Hematopoietic multipotent progenitor cell treated with erythropoietin and hydrocortisone succinate and interleukin-3 and kit ligand, for 15 days (in vitro differentiated cells): ENCODE data around the gene ZCRB1.
A peak's percentile ranks its signal among the peaks of the same experiment; 100 is the strongest.

Source experiments
- DNase-seq: peaks from one replicate; pipeline ENCODE4 v3.0.0-alpha.2; 2015; ENCODE audit warnings: low spot score

ZCRB1 gene

DNA sequence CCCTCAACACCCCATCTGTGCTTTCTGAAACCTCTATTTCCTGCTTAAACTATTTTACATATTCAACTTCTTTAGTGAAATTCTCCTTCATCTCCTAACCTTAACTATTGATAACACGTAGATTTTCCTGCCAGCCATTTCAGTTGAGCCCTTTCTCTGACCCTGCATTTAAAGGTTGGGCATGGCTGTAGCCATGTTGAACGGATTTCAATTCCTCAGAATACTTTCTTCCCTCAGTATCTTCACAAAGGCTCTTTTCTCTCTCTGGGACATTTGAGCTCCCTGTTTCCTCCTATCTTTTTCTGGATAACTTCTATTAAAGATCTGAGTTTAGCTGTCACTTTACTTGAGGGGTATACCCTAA lies 1.3 kb upstream of the ZCRB1 start:
- DNase-seq = no peak

DNA sequence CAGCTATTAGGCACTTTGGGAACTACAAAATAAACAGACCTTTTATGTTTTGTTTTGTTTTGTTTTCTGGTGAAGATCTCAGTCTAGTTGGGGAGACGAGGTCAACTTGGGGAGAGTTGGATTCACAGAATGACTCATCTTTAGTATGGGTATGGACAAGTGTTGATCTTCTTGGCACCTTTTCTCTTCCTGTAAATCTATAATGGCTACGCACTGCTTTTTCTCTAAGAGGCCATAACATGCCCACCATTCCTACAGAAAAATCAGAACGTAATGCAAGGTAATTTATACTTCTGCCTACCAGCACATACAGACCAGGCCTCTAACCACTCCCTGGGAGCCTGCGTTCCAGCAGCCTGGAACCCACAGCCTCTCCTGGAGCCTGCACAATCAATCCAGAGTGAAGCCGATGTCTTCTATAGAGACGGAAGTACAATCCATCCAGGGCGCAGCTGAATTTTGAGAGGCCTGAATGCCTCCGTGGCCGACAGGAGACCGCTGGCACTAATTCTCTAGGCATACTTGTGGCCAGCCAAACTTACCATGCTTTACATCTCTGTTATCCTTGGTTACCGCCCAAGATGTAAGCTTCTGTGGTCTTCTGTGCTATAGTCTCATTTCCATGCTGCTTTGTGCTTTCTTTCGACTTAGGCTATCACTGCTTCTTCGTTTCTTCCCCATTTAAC lies 790 bp upstream of the ZCRB1 start:
- peak; percentile 29 for DNase-seq

DNA sequence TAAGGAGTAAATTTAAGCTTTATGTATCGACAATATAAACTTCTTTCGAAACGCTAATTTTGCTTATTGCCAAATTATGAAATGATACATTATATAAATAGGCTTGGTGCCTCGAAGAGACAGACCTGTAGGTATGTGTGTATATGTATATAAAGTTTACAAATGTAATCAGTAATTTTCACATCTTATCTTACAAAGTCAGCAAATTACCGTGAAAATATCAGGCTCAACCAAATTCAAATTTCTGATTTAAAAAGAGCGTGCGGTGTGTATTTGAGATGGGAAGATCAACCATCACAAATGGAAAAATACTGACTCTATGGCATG lies 605 bp downstream of the ZCRB1 start:
- DNase-seq = no peak

DNA sequence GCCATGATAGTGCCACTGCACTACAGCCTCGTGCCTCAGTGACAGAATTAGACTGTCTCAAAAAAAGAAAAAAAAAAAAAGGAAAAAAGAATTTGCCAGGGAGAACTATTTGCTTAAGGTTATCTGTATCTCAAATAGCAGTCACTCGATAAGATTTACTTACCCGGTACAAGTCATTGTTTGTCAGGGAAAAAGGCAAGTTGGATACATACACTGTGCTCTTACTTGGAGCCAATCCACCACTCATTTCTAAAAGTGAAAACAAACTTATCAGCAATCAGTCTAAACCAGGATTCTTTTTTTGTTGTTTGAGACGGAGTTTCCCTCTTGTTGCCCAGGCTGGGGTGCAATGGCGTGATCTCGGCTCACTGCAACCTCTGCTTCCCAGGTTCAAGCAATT lies 2.0 kb downstream of the ZCRB1 start:
- DNase-seq = no peak

DNA sequence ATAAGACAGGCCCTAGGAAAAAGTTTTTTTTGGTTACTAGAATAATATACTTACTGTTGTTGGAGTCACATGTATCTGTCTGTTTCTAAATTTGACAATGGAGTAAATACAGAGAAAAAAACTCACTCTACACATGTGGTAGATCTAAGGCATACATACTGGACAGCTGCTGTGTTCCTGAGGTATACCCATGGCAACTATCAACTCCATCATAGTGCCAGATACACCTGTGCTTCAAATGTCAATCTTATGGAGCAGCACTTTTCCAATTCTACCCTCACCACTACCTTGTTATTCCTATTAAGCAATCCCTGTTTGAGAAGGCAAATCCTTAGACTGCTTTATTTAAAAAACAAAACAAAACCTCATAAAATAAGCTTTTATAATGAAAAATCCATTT lies 3.3 kb downstream of the ZCRB1 start:
- DNase-seq = no peak

DNA sequence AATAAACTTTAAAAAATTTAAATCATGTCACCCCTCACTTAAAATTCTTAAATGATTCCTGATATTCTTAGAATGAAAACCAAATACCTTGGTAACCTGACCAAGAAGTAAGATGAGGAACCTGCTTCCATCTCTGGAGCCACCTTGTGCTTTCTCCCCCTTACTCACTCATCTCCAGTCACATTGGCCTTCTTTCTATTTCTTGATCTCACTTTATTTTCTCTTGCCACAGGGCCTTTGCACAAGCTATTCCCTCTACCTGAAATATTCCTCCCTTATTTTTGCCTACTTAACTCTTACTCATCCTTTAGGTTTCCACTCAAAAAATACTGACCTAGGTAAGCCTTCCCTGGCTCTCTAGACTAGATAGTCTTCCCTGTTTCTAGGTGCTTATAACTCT lies 5.1 kb downstream of the ZCRB1 start:
- DNase-seq = no peak

DNA sequence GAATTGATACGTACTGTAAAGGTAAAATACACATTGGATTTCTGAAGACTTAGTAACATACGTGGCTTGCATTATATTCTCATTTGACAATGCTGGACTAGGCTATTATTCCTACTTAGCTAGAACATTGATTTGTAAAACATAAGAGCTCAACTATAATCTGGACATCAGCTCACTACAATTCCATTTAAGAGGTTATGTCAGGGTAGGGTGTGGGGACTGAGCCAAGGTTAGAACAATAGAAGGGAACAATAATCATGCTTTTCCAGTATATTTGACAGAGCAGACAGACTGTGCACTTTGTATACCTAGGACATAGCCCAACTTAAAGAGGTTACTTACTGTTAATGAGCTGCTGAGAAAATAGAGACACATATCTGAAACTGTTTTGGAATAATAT lies 10.8 kb downstream of the ZCRB1 start:
- DNase-seq = no peak

DNA sequence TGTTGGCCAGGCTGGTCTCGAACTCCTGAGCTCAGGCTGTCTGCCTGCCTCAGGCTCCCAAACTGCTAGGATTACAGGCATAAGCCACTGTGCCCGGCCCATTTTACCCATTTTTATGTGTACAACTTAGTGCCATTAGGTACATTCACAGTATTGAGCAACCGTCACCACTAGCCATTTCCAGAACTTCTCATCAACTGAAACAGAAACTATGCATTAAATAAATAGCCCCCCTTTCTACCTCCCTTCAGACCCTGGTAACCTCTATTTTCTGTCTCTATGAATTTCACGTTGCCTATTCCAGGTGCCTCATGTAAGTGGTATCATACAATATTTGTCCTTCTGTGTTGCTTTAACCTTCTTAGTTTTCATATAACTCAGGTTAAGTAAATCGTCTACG lies 15.9 kb downstream of the ZCRB1 start:
- DNase-seq = no peak

DNA sequence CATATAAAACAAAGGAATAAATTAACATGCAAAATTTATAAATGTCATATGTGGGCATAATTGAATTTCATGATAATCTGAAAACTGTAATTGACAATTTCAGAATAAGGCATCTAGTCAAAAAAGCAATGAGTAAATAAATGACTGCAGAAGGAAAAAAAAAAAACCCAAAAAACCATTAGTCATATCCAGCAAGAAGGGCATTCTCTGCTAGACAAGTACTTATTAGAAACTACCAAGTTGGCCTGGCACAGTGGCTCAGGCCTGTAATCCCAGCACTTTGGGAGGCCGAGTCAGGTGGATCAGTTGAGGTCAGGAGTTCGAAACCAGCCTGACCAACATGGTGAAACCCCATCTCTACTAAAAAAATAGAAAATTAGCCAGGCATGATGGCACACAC lies 17.5 kb downstream of the ZCRB1 start:
- no peak for DNase-seq

DNA sequence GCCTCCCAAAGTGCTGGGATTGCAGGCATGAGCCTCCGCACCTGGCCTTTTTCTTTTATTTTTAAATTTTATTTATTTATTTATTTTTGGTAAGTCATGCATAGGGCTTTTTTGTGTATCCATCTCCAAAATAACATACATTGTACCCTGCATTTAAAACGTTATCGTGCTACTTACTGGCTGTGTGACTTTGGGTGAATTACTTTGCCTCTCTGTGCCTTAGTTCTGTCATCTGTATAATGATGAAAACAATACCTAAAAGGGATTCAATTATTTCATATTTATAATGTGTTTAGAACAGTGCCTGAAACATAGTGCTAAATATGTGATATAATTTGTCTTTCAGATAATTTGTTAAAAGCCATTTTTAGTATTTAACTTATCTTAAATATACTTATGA lies 19.6 kb downstream of the ZCRB1 start:
- no peak for DNase-seq

DNA sequence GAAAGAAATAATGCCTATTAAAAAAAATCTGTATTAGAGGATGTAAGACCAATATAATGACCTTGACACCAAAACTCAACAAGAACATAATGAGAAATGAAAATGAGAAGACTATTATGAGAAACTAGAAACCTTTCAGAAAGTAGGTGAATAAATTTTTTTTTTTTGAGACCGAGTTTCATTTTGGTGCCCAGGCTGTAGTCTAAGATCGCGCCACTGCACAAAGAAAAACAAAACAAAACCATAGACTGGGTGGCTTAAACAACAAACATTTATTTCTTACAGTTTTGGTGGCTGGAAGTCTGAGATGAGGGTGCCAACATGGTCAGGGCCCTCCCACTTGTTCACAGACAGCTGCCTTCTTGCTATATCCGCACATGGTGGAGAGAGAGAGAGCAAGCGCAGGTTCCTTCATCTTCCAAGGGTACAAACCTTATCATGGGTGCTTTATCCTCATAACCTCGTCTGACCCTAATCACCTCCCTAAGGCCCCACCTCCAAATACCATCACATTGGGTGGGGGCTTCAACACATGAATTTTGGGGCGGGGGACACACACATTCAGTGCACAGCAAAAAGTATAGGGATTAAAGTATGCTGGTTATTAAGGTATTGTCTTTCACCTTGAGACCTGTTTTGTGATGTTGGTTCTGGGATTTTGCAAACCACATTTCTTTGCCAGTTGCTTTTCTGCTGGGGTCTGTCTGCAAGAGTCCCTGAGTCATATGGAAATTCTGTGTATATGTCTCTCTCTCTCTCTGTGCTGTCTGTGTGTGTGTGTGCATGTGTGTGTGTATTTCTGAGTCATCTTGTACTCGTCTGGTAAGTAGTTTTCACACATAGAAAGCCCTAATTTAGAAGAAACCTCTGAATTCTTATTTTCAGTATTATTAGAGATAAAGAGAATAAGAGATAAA lies 26.2 kb downstream of the ZCRB1 start:
- no peak for DNase-seq

DNA sequence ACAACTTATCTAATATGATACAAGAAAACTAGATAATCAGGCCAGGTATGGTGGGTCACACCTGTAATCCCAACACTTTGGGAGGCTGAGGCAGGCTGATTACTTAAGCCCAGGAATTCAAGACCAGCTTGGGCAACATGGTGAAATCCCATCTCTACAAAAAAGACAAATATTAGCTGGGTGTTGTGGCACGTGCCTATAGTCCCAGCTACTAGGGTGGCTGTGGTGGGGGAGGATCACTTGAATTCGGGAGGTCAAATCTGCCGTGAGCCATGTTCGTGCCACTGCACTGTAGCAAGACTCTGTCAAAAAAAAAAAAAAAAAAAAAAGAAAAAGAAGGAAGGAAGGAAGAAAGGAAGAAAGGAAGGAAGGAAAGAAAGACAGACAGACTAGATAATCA lies 27.0 kb downstream of the ZCRB1 start:
- DNase-seq = no peak

DNA sequence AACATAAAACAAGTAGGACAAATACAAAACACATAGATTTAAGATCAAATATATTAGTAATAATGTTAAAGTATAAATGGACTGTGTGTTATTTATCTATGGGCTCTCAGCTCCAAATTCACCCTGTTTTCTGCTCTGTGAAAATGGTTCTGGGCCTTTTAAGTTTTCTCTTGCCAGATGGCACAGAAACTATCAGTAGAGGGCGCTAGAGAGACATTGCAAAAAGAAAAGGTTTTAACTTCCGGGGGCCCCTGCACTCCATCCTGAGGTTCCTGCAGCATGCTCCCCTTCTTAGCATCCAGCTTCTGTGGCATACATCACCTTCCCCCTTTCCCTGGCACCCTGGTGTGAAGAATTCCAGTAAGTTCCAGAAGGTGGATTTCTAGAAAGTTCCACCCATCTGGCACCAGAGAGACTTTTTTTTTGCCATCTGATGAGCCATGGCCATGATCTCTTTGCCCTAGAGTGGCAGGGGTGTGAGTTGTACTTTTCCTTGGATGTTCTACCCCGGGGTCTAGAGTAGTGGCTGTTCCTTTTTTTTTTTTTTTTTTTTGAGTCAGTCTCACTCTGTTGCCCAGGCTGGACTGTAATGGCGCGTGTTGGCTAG lies 29.3 kb downstream of the ZCRB1 start:
- peak; percentile 76 for DNase-seq

DNA sequence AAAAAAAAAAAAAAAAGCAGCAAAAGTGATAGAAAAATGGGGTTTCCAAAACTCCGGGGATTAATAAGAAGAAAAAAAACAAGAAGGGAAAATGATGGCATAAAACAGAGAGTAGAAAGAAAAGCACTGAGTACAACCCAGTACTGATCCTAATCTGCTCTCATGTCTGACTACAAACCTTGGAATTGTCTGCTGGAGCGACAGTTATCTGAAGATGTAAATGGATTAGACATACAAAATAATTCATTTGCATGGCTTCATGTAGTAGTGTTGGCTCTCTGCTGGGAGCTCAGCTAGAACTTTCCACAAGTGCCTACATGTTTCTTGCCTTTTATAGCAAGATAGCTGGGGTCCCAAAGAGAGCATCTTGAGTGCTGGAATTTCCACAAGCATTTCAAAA lies 34.2 kb downstream of the ZCRB1 start:
- no peak for DNase-seq

DNA sequence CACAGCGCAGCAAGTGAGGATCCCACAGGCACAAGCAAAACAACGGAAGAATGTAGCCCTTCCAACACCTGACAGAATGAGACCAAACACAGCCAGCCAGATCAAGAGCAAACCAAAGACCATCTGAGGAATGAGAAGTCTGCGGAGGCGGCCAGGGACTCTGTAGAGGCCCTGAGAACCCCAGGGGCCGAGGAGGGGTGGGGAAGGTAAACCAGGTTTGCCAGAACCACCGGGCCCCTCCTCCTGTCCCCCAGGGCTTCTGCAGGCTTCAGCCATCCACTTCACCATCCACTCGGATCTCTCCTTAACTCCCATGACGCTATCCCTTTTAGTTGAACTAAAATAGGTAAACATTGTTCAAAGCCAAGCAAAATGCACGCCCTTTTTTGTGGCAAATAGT lies 37.4 kb downstream of the ZCRB1 start:
- DNase-seq = no peak

DNA sequence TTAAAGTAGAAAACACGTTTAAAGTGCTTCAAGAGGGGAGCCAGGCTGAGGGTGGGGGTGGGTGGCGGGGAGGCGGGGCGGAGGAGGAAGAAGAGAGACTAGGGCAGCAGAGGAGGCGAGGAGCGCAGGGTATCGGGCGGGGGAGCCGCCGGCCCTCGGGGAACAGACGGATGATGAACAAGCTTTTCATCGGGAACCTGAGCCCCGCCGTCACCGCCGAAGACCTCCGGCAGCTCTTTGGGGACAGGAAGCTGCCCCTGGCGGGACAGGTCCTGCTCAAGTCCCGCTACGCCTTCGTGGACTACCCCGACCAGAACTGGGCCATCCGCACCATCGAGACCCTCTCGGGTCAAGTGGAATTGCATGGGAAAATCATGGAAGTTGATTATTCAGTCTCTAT lies 39.2 kb downstream of the ZCRB1 start:
- no peak for DNase-seq

DNA sequence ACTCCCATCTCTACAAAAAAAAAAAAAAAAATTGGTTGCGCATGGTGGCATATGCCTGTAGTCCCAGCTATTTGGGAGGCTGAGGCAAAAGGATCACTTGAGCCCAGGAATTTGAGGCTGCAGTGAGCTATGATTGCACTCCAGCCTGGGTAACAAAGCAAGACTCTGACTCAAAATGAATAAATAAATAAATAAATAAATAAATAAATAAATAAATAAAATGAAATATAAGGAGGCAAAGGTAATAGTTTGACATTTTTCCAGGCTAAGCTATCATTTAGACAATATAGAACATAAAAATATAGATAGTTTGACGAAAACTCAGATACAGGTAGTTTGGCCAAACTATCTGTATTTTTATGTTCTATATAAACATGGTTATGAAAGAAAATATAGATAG lies 40.5 kb downstream of the ZCRB1 start:
- no peak for DNase-seq

DNA sequence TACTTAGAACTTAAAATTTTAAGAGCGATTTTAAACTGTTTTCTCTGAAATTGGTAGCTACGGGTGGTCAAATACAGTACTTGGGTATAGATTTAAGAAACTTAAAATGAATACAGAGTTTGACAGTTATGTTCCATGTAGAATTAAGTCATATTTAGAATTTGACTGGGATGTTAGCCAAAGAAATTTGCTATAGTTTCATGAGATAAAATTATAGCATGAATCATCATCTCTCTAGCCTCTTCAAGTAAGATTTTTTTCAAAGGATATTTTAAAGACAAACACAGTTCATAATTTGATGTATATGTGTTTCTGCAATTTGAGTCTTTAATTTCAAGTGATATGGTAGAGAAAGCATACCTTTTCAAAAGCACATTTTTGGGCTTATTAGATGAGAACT lies 41.0 kb downstream of the ZCRB1 start:
- DNase-seq = no peak

DNA sequence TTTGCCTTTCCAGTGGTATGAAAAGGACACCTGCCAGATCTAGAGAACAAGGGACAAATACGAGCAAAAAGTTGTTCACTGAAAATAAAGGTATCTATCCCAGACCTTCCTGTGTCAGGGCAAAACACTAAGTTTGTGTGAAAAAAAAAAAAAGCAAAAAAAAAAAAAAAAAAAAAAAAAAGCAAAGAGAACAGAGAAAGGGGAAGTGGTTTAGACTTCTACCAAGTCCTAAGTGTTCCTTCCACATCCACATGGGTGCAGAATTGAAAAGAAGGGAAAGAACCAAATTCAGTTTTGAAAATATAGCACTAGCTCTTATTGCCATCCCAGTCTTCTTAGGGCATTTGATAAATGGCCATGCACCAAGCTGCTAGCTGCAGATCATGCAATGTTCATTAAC lies 41.7 kb downstream of the ZCRB1 start:
- DNase-seq = no peak

DNA sequence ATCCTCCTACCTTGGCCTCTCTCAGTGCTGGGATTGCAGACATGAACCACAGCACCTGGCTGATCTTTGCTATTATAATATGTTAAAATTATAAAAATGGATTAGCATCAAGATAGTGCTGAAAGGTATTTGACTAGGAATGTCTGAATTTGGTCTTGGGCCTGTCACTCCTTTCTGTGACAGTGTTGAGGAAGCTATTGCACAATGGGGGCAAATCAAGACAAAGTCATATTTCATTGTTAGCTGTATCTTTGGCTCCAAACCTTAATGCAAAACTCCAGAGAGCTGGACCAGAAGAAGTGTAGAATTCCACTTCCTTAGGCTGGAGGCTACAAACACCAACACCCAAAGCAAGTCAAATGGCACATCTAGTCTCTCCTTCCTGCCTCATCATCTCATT lies 42.2 kb downstream of the ZCRB1 start:
- DNase-seq = no peak

DNA sequence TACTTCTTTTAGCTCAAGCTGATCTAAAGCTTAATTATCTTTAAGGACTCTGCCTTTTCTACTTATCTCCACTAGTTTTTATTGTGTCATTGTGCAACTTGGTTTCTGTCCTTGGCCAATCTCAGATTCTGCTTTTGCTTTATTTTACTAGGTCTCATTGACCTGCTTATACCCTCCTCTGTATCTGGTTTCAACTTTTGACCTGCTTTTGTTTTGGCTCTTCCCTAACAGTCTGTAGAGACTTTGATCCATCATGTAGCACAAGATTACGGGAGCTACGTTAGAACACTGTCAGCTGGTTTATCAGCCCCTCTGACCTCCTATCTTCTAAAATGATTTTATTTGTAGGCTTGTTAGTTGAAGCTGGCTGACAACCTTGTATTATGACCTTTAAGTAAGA lies 43.6 kb downstream of the ZCRB1 start:
- no peak for DNase-seq

DNA sequence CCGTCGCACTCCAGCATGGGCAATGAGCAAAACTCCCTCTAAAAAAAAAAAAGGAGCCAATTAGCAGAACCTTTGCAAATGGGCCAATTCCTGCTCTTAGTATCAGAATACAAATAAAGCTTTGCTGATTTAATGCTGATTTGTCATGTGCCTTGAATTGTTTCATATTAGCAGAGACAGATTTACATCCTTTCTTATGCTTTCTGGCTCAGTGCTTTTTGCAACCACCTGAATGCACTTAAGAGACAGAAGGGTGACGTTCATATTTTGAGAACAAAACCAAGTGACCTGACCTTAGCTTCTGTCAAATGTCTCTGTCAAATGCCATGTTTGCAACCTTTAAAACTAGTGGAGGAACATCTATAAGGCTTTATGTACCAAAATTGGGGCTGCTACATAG lies 44.0 kb downstream of the ZCRB1 start:
- no peak for DNase-seq

DNA sequence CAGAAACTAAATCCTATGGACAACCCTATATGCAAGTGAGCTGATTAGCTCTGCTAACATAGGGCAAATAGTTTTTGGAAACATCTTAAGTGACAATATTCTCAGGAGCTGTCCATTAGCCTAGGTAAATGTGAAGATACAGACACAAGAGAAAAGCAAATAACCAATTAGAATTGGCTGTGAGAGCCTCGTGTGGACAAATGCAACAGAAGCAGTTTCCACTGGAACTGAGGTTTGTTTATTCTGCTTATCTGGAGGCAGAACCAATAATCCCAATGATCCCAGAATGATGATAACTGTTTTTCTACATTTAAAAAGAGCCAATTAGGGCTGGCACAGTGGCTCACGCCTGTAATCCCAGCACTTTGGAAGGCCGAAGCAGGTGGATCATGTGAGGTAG lies 44.6 kb downstream of the ZCRB1 start:
- no peak for DNase-seq

DNA sequence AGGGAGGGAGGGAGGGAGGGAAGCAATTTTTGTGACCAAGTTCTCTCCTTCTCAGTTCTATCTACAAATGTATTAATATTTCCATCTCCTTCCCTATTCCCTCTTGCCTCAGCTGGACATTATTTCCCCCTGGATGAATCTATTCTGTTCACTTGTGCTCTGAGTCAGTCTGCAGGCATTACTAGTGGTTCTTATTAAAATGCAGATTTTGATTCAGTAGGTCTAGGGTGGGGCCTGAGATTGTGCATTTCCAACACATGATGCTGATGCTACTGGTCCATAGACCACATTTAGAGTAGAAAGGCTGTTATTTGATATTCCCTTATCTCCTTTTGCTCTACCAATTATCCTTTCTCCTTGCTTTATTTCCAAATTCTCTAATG lies 47.8 kb downstream of the ZCRB1 start:
- no peak for DNase-seq
